ENCODE results near the gene BCKDHA.

GRCh38 chr19:41359741-41360140, 37.9 kb upstream of the BCKDHA start:
- TF ChIP-seq POLR2AphosphoS5 (IDR thresholded peaks at IDR 0.05; ENCODE audit: low read depth): no peak
- TF ChIP-seq CTCF (IDR thresholded peaks at IDR 0.05; ENCODE audit: insufficient read depth, low read length): no peak
